SU-DHL-6 (cell line): ENCODE measurements around the gene EEF1AKMT3.

ENCODE experiments used
- CTCF ChIP-seq: fragments of 200-600 bp; sonication (generic); IDR thresholded peaks from one replicate; pipeline ENCODE4 v1.5.1; 2017; ENCODE audit warnings: antibody characterized with exemption, mild to moderate bottlenecking, low read length, moderate library complexity; ENCODE audit not compliant: insufficient read depth, poor library complexity, severe bottlenecking
- EZH2phosphoT487 ChIP-seq: fragments of 200-600 bp; sonication (generic), shearing (Covaris generic); conservative IDR thresholded peaks from 2 replicates; pipeline ENCODE4 v1.6.1; 2018; ENCODE audit warnings: mild to moderate bottlenecking, antibody characterized with exemption, low read length, moderate library complexity, mixed read lengths

DNA sequence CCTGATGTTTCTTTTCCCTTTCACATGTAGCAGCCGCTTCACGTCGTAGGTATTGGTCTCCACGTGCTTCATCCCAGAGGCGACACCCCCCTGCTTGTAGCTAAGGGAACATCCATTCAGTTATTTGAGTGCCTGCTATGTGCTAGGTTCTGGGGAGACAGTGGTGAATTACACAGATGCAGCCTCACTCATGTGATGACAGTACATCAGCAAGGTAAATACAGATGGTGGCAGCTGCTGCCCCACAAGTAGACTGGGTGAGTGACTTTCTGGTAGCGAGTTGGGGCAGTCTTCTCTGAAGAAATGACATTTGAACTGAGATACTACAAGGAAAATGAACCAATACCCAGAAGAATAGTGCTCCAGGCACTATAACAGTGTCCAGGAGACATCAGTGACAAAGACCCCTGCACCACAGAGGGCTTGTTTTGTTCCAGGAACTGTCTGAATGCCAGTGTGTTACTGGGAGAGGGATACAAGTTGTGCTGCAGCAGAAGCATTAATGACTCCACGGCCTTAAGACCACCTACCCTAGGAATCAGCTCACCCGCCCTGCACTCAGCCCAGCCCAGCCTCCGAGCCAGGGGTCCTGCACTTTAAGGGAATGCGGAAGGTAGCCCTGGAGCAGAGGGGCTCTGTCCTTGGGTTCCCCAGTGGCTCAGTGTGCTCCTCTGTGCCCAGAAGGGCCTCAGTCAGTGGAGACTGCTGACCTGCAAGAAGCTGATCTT lies 38.8 kb downstream of the EEF1AKMT3 start:
- no peak for TF ChIP-seq CTCF
- no peak for TF ChIP-seq EZH2phosphoT487
